K562 (cell line): Measurements from ENCODE around the gene NSF. TPM values are rescaled to one million over a fixed set of nuclear protein-coding genes. Genes with fewer than 3 reads are reported as not detected.
A peak's percentile ranks its signal among the peaks of the same experiment; 100 is the strongest.

Source experiments
- DPF2 ChIP-seq: fragments of 450-650 bp; IDR thresholded peaks from 2 replicates; pipeline ENCODE4 v1.6.1; 2016
- JUN ChIP-seq, 2 experiments: sonication (generic) in 1 of 2; formaldehyde crosslinking in 1 of 2; IDR thresholded peaks; 2 replicates each; pipeline versions ENCODE4 v1.6.1 to v1.8.0; 2012 to 2022; ENCODE audit warnings: borderline replicate concordance in 2 of 2, mild to moderate bottlenecking in 2 of 2, improper control_type of control experiment in 1 of 2, low read depth in 1 of 2, low read length in 1 of 2, missing genetic modification reagents in 1 of 2
- NFIX ChIP-seq: fragments of 250-450 bp; sonication (Bioruptor Pico); IDR thresholded peaks from 2 replicates; pipeline ENCODE4 v1.4.0; 2020; ENCODE audit warnings: low read depth, mild to moderate bottlenecking, moderate library complexity
- POLR2AphosphoS5 ChIP-seq: IDR thresholded peaks from 2 replicates; pipeline ENCODE4 v1.6.1; 2011; ENCODE audit warnings: mild to moderate bottlenecking, low read depth, low read length, moderate library complexity; ENCODE audit not compliant: control insufficient read depth, insufficient read depth
- PRDM10 ChIP-seq: fragments of 450-650 bp; IDR thresholded peaks from 2 replicates; pipeline ENCODE4 v1.6.1; 2018; ENCODE audit not compliant: partially characterized antibody
- RBM22 ChIP-seq: fragments of 200-400 bp; formaldehyde crosslinking; IDR thresholded peaks from 2 replicates; pipeline ENCODE4 v1.6.1; 2018; ENCODE audit warnings: low read length, low read depth; ENCODE audit not compliant: poor library complexity, severe bottlenecking
- YY1 ChIP-seq, 3 experiments: IDR thresholded peaks; 2 replicates each; pipeline ENCODE4 v1.6.1; 2011; ENCODE audit warnings: low read length in 2 of 3, mild to moderate bottlenecking in 2 of 3, moderate library complexity in 2 of 3, borderline replicate concordance in 1 of 3, control low read depth in 1 of 3, low read depth in 1 of 3; ENCODE audit not compliant: insufficient read depth in 3 of 3, insufficient replicate concordance in 2 of 3, control insufficient read depth in 1 of 3, insufficient read length in 1 of 3; ENCODE audit errors: extremely low read depth in 1 of 3
- polyA plus RNA-seq, 8 experiments: library from polyadenylated mRNA; depleted of rRNA in 4 of 8; stranded (reverse) in 5 of 8; unstranded in 3 of 8; fragments of >200 nt; fragmentation: Nextera tagmentation in 2 of 8; fragmentation: Illumina TruSeq in 1 of 8; extraction: Ambion mirVana in 2 of 8; extraction: Trizol in 1 of 8; gene quantifications; 2 replicates each; pipeline versions ENCODE4 v1.2.1 to v1.2.3, GENCODE V29; 2011 to 2014; ENCODE audit warnings: inconsistent platforms in 1 of 8, missing spikeins in 1 of 8
- total RNA-seq, 7 experiments: library from RNA; depleted of rRNA in 6 of 7; stranded (reverse); fragments of >200 nt in 6 of 7; fragmentation: Illumina TruSeq in 2 of 7; extraction: Trizol in 2 of 7; gene quantifications; 2 replicates each; pipeline versions ENCODE4 v1.2.1 to v1.2.3, GENCODE V29; 2011 to 2021; ENCODE audit warnings: low replicate concordance in 1 of 7

The NSF gene
- total and polyA plus RNA-seq, 9 of the 15 experiments (the other 6 are each of a cell fraction or from before 2014, with no cell fraction given): 16.7 to 39.8 (median 36.7) TPM

DNA sequence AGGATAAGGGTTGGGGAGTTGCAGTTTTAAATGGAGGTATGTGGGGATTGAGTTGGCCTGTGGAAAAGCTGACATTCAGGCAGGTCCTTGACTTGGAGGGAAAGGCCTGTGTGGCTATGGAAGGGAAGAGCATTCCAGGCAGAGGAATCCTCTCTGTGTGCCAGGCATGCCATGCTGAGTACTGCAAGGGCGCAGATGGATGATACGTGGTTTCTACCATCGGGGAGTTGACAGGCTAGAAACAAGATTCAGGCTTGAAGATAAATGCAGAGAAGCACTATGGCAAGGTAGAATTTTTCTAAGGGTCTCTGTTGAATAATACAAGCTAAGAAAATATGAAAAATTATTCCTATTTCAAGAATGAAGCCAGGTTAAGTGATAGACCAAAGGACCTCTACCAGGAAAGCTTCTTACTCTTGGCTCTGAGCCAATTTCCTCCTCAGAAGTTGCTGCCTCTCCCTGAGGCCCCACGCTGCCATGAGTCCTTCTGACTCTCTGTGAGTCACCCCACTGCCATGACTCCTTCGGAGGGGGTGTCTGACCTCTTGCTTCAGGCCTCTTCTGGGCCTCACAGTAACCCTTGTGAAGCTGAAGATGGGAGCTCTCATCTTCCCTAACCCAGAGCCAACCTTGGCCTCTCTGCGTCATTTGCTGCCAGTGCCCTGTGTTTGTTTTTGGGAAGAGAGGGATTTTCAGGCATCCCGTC, 152.2 kb downstream of the NSF start (continued):
- peak; percentile 4 for TF ChIP-seq PRDM10
- TF ChIP-seq POLR2AphosphoS5: 0 out of 2 replicates have a peak, but pooled peaks have one; percentile 21
- peak in 2 of 3 experiments; percentile 52 to 67 for TF ChIP-seq YY1 (IDR thresholded peaks at IDR 0.05; ENCODE audit: borderline replicate concordance in 1 of 3, control insufficient read depth in 1 of 3, extremely low read depth in 1 of 3, insufficient read depth in 3 of 3, insufficient read length in 1 of 3, insufficient replicate concordance in 2 of 3, low read depth in 1 of 3, low read length in 2 of 3)
- TF ChIP-seq JUN (IDR thresholded peaks at IDR 0.05; ENCODE audit: borderline replicate concordance, low read depth, low read length): peak; percentile 88
- no peak for TF ChIP-seq JUN (CRISPR knock-in tag; IDR thresholded peaks at IDR 0.05; ENCODE audit: borderline replicate concordance)
- TF ChIP-seq RBM22: no peak
- peak; percentile 98 for TF ChIP-seq NFIX (CRISPR knock-in tag)
- TF ChIP-seq DPF2: peak; percentile 63
